Stimulated activated CD4-positive, alpha-beta T cell treated with anti-CD3 and anti-CD28 coated beads, Interleukin-1b, Interleukin-23, amount 100 ng/mL, for 24 hours (primary cell): ENCODE data around the gene MKI67.

Source experiments
- DNase-seq, 4 experiments: peaks; one replicate each; pipeline ENCODE4 v3.0.0-alpha.2; 2020; ENCODE audit warnings: low read depth in 4 of 4, low spot score in 1 of 4

Gene MKI67

DNA sequence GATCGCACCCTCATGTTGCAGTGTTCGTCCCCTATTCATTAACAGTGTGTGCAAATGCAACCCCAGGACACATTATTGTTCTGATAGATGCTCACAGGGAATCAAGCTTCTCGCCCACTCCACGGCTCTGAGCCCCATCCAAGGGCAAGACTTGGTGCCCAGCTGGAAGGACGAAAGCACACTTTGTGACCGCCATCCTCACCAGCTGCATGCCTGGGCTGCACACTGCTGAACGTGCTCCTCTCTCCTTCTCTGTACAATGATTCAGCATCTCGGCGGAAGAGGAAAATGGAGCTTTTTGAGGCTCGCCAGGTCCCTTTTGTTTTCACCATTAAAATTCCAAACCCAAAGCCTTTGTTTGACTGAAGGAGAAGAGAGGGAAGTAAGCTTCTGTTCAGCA is 41.9 kb downstream of the MKI67 start:
- DNase-seq: no peak

DNA sequence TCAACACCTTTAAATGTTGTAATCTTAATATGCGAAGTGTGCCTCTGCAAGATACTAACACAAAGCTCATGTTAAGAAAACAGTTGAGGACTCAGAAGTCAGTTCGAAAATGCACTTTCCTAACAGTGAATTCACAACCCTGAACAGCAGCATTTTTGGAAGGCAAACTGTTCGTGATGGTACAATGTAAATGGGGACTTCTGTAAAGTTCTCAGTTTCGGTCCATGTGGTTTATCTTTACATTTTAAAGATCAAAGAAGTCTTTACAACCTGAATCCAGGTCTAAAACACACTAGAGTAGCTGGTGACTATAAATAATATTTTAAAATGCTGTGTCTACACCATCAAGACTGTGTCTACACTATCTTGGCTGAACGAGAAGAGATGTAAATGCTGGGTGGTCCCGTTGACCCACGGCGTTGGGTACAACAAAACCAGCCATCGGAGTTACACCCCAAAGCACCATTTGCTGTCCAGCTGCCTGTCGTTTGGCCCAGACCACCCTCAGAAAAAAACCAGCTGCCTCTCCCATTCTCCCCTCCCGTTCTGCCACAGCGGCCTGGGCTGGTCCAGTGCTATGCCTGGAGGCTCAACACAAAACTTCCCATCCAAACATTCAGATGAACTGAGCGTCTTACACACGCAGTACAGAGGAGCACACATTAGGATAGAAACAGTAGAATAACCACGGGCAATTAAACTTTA is 42.9 kb downstream of the MKI67 start:
- DNase-seq: no peak

DNA sequence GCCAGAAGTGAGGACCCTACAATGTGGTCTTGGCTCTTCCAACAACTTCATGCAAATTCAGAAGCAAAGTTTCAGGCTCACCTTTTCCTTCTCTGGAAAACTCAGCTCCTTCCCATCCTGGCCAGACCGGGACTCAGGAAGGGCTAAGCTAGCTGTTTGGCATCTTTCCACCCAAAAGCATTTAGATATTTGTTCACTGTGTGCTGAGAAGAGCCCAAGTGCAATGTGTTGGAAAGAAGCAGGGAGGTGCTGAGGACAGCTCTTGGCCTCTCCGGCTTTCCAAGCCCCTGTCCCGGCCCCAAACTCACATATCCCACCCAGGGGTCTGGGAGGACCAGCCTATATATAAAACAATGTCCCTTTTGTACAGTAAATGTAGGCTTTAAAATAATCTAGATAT is 44.5 kb downstream of the MKI67 start:
- DNase-seq: no peak

DNA sequence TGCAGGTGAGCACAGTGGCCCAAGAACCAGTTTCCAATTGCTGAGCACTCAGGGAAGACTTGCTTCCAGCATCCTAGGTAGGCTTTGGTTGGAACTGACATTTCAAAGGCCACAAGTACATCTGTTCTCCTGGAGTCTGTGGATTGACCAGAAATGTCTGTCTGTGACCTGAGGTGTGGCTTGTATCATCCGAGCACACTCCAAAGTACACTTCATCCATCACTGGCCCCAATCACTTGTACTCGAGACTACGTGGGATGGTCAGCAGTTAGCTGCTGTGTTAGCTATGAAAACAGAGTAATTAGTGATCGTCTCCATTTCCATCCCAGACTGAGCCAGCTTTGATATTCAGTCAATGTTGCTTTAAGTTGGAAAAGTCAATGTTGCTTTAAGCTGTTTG is 45.0 kb downstream of the MKI67 start:
- DNase-seq: no peak

DNA sequence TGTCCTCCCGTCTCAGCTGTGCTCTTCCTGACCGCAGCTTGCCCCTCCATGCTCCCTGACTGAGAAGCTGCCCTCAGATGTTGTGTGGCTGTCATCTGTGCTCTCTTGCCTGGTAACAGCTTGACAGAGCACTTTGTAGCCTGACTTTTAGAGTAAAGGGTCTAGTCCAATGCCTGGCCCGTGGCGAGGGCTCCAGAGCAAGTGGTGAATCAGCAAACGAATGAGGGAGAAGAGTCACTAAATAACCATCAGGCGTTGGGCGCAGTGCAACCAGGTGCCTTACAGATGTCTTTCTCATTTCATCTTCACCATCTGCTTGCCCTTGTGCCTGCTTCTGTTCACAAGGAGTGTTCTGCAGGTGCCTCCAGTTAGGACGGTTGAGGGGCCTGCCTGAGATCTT is 45.6 kb downstream of the MKI67 start:
- no peak for DNase-seq

DNA sequence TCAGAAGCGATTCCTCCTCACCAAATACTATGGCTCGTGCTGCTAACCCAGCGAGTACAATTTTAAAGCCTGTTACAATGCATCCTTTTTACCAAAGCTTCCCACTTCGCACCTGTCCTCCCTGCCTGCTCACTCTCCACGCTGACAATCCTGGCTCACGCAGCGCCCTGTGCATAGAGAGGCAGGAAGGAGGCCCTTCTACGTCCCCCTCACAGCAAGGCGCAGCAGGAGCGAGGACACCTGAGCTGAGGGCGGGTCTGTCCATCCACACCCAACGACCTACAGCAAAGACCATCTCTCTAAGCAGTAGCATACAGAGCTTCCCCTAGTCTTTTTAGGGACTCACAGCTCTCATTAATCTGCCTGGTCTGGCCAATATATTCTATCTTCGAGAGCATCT is 46.0 kb downstream of the MKI67 start:
- DNase-seq: no peak

DNA sequence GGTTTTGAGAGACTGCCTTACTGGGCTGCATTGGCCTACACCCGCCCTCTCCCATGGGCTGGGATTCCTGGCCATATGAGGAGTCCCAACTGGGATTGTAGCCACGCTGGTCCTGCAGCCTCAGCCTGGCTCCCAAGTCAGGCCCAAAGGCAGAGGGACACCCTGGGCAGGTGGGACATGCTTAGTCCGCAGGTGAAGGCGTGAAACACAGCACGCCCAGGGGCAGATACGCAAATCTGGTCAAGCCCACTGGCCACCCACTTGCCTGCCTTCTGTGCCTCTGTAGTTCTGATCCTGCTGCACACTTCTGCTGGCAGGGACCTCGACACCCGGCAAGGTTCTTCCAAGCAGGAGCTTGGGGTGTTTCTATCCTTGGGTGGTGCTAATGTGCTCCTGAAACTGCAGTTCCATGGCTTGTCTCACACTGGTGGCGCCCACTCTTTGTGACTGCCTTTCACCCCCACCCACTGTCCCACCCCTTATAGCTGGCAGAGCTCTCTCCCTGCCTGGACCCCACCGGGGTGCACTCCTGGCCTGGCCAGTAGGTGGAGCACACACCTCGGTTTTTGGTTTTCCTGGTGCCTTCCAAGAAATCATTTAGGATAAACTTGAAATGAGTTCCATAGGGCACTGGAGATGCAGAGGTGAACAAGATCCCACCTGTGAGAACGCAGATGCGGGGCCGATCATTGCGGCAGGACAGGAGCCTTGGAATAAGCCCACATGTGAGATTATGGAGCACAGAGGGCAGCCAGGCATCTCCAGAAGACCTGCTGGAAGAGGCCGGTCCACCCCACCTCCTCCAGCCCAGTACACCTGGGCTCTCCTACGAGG is 47.9 kb downstream of the MKI67 start:
- peak in 1 of 4 experiments; percentile 16 for DNase-seq

DNA sequence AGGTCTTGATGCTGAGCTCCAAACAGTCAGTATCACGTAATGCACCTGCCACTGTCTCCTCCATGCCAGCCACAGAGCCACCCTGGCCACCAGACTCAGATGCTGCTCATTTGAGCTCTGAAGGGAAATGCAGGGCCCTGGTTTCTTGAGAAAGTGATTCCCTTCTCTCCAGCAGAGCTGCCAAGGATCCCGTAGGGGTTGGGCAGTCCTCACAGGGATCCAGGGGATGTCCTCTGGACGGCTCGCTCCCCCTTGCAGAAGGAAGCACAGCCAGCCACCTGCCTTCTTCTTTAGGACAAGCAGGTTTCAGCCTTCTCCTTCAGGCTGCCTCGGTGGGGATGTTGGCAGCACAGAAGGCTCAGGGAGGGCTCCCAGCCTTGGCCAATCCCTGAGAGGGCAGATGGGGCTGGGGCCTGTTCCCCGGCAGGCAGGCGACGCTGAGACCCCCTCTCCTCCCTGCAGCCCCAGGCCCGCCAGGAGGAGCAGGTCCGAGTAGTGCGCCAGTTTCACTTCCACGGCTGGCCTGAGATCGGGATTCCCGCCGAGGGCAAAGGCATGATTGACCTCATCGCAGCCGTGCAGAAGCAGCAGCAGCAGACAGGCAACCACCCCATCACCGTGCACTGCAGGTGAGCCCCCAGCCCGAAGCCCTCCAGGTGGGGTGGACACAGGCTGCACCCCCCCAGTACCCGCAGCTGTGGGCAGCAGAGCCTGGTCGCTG is 48.9 kb downstream of the MKI67 start:
- DNase-seq: no peak

DNA sequence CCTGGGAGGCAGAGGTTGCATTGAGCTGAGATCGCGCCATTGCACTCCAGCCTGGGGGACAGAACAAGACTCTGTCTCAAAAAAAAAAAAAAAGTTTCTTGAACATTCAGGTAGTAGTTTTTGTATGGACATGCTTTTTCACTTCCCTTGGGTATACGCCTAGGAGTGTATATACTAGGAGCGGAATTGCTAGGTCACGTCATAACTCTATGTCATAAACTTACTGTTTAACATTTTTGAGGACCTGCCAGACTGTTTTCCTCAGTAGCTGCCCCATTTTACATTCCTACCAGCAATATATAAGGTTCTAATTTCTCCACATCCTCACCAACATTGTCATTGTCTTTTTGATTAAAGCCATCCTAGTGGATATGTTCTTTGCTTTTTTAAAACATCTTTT is 51.6 kb downstream of the MKI67 start:
- no peak for DNase-seq

DNA sequence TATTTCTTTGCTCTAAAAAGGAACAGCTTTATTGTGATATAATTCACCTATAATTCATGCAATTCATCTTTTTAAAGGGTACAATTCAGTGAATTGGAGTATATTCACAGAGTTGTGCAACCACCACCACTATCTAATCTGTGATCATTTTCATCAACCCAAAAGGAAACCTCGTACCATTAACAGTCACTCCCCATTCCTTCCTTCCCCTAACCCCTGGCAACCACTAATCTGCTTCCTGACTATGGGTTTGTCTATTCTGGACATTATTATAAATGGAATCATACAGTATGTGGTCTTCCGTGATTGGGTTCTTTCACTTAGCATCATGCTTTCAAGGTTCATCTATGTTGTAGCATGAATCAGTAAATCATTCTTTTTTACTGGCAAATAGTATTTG is 52.3 kb downstream of the MKI67 start:
- no peak for DNase-seq

DNA sequence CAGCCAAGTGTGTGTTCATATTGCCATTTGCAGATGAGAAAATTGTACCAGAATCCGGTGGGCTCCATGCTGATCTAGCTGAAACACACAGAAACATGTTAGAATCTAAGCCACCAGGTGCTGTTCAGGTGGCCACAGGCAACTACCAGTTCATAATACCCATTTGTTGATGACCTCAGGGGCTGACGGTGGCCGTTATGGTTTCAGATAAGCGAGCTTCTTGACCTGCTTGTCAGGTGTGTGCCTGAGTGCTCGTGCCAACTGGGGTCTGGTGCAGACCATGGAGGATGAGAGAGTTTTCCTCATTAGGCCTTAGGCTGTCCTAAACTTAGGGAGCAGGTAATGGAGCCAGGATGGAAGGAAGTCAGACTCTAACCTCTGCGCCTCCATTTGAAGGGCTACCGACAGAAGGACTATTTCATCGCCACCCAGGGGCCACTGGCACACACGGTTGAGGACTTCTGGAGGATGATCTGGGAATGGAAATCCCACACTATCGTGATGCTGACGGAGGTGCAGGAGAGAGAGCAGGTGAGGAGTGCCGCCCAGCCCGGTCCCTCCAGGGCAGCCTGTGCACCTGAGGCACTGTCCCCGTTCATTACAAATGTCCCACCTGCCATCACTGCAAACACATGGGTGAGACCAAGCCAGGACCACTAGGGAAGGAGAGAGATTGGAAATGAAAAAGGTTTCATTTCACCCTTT is 53.1 kb downstream of the MKI67 start:
- DNase-seq: no peak

DNA sequence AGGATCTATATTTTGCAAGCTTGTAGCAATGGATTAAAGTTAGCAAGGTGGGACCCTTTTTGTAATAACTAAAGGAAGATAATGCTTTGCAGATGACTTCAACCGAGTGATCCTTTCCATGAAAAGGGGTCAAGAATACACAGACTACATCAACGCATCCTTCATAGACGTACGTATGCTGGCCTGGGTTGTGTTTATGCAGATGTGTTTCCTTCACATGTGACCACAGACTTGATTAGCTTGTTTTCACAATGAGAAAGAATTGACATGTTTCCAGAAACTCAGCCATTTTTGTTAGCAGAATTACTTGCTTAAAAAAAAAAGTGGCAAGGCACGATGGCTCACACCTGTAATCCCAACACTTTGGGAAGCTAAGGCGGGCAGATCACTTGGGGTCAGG is 54.2 kb downstream of the MKI67 start:
- no peak for DNase-seq

DNA sequence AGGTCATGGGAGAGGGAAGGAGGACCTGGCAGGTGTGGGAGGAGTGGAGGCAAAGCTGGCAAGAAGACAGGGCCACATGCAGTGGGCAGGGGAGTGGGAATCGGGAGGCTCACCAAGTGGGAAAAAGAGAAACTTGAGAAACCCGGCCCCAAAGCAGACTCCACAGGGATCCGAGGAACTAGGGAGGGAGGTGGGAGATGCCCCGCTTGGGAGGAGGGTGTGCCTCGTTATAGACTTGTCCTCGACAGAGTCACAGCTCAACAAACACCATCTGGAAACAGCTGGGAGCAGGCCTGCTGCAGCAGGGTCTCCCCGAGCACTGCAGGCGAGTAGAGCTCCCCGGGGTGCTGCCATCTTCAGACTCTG is 54.8 kb downstream of the MKI67 start:
- DNase-seq: no peak

DNA sequence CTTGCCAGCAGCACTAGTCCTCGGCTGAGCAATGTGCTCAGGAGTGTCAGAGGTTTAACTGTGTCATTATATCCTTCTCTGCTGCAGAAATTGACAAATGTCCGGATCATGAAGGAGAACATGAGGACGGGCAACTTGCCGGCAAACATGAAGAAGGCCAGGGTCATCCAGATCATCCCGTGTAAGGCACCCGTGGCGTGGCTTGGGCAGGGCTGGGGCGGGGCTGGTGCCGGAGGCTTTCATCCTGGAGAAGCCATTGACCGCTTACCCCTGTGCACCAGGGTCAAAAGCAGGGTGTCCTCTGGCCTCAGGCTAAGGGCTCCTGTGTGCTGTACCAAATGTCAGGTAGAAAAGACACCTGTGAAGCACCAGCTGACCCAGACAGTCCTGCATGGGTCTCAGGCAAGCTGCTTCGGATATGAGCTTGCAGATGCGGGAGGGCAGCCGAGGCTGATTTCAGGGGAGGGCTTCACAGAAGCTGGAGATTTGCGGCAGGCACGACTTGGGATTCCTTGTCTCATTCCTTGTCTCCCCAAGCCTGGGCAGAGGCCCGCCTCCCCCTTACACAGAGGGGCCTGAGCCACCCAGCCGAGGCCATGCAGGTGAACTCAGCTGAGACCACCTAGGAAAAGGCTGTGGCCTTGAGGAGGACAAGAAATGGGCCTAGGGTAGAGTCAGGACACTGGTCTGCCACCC is 55.4 kb downstream of the MKI67 start:
- DNase-seq: no peak

DNA sequence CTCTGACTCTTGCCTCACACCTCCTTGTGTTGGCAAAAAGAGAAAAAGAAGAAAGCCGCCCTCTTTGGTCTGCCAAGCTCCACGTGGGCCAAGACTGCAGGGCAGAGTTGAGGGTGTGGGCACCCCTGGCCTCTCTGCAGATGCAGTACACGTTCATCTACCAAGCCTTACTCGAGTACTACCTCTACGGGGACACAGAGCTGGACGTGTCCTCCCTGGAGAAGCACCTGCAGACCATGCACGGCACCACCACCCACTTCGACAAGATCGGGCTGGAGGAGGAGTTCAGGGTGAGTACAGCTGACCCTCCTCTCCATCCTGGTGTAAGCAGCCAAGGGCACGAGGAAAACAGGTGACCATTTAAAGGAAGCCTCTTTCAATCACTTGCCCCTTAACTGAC is 56.1 kb downstream of the MKI67 start:
- no peak for DNase-seq

DNA sequence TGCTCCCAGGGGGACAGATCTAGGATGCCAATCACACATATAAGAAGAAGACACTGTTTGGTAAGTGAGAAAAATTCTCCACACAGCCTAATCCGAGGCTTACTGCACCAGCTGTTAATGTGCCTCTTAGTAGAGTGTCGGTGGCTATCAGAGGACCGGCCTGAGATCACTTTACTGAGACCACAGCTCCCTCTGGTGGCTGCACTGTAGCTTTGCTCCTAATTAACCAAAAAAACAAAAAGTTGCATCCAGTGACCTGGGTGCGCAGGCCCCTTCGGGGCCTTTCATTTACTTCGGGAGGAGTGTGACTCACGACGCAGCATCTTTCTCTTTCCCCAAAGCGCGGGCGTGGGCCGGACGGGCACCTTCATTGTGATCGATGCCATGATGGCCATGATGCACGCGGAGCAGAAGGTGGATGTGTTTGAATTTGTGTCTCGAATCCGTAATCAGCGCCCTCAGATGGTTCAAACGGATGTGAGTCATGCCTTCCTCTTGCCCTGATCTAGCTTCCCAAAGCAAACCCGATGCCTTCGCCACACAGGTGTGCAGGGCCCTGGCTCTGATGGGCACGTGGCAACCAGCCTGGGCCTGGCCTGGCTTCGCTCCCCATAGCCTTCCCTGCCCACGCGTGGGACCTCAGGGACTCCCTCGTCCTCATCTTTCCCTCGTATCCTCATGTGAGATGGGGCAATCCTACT is 56.7 kb downstream of the MKI67 start:
- peak; percentile 66 to 76 (median 68) for DNase-seq

DNA sequence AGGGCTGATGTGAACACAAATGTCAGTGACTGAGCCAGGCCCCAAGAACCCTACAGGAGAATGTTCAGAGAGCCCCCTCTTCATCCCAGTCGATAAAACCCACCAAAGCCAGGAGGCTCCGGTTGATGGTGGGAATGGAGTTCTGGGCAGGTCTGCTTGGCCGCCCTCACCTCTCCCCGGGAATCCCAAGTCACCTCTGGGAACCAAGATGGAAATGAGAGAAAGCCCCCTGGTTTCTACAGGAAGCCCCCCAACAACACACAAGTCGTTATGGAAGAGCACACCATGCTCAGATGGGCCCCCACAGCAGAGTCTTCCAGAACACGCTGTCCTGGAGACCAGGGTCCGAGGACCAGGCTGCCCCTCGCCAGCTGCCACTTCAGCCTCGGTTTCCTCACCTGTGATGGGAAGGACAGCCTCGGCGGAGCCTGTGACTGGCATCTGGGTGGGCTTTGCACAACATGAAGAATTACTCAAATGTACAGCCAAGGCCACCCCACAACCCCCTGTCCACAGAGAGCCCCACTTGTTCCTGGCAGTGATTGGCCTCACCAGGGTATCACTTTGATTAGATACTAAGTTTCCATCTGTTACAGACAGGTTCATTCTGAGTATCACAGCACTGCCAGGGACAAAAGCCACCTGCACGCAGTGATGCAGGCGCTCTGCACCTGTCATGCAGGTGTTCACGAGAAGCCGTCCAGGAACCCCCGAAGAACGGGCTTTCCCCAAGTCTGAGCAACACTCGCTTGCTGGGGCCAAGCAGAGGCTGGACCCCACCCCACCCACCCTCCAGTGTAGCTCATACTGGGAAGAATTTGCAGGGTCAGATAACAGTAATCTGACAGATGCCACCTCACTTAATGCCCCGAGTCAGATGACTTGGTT is 57.6 kb downstream of the MKI67 start:
- DNase-seq: no peak

DNA sequence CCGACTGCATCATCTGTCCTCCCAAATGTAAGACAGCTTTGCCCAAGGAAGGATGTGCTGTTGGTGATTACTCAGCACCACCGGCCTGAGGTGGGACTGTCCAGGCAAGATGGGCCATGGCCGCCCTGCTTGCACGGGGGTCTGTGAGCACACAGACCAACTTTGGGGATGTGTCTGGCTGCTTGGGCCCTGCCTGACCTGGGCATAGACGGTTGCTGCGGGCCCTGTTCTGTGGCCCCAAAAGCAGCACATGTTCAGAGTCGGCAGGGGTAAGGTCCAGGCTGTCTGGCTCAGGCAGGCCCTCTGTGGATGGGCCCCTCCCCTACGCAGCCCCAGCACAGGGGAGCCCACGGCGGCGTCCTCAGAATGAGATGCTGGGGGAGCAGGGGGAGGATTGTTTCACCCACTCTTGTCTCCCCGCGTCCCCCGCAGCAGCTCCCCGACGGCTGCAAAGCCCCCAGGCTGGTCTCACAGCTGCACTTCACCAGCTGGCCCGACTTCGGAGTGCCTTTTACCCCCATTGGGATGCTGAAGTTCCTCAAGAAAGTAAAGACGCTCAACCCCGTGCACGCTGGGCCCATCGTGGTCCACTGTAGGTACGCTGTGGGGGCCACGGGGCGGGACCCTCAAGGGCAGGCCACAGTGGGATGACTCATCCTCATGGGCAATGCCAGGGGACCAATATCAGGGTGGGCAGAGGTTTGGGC is 58.4 kb downstream of the MKI67 start:
- no peak for DNase-seq
